MG63 (cell line): ENCODE measurements around the gene PAEP. TPM values are rescaled to one million over a fixed set of nuclear protein-coding genes. Genes with fewer than 3 reads are reported as not detected.

Experiments
- DNase-seq: peaks from one replicate; pipeline ENCODE4 v3.0.0-alpha.2; 2020
- H3K27me3 ChIP-seq: fragments of 250-450 bp; sonication (Bioruptor Pico); 2 replicates; pipeline ENCODE4 v1.5.1; 2020; ENCODE audit warnings: mild to moderate bottlenecking, moderate library complexity
- H3K36me3 ChIP-seq: fragments of 250-450 bp; sonication (Bioruptor Pico); 2 replicates; pipeline ENCODE4 v1.5.1; 2020; ENCODE audit warnings: mild to moderate bottlenecking, moderate library complexity
- H3K4me3 ChIP-seq: fragments of 250-450 bp; sonication (Bioruptor Pico); 2 replicates; pipeline ENCODE4 v1.5.1; 2020; ENCODE audit warnings: mild to moderate bottlenecking, moderate library complexity
- H3K9me3 ChIP-seq: fragments of 250-450 bp; sonication (Bioruptor Pico); 2 replicates; pipeline ENCODE4 v1.5.1; 2020; ENCODE audit warnings: mild to moderate bottlenecking, moderate library complexity
- total RNA-seq: library from RNA; depleted of rRNA; stranded (reverse); fragments of >200 nt; shearing (Covaris generic); gene quantifications from 2 replicates; pipeline ENCODE4 v1.2.3, GENCODE V29; 2014; ENCODE audit warnings: low replicate concordance

Gene PAEP
- total RNA-seq, 1 experiment from 2014 or later: not detected

- H3K4me3 ChIP-seq: no peak overlapping the region
- DNase-seq: no peak
- no peaks in the 10 kb centered on the region for H3K9me3 ChIP-seq
- no peaks in the 10 kb centered on the region for H3K36me3 ChIP-seq
- no peaks in the 10 kb centered on the region for H3K27me3 ChIP-seq
These were observed 1.5 kb downstream of the PAEP start for GRCh38 chr9:135563039-135563476.

DNA sequence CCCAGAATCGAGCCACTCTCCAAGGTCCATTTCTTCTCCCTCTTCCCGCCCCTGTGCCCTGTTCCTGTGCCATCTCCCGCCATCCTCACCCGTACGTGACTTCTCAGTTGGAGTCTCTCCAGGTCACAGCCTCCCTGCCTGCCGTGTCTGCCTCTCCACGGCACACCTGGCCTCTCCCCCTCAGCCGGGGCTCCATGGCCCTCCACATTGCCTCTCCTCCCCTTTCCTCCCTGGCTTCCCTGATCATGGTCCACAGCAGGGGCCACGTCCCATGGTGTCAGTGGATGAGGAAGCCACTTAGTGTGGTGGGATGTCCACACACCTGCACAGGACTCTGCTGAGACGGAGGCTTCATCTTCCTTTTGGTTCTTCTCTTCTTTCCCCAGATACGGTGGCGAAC, 2.3 kb downstream of the PAEP start:
- Histone ChIP-seq H3K27me3 (no peaks in the 10 kb centered on the region), H3K9me3 (no peaks in the 10 kb centered on the region), H3K4me3 (no peak overlapping the region), H3K36me3 (no peaks in the 10 kb centered on the region)
- no peak for DNase-seq

GRCh38 chr9:135565141-135565628, 3.6 kb downstream of the PAEP start:
- Histone ChIP-seq H3K36me3 (no peaks in the 10 kb centered on the region), H3K27me3 (no peaks in the 10 kb centered on the region), H3K9me3 (peaks cover 5% of the 10 kb centered on the region), H3K4me3 (no peak overlapping the region)
- no peak for DNase-seq

GRCh38 chr9:135565636-135566035, 4.1 kb downstream of the PAEP start:
- Histone ChIP-seq H3K4me3 (no peak overlapping the region), H3K36me3 (no peaks in the 10 kb centered on the region), H3K27me3 (no peaks in the 10 kb centered on the region), H3K9me3 (peaks cover 5% of the 10 kb centered on the region)
- DNase-seq: no peak

DNA sequence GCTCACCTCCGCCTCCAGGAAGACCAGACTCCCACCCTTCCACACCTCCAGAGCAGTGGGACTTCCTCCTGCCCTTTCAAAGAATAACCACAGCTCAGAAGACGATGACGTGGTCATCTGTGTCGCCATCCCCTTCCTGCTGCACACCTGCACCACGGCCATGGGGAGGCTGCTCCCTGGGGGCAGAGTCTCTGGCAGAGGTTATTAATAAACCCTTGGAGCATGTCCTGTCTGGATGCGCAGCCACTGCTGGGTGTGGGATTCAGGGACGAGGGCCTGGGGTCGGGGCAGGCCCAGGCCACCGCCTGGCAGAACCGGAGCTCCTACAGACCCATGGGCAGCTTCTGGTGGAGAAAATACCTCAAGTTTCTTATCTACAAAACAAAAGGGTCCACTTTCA, 5.0 kb downstream of the PAEP start:
- no peak overlapping the region for H3K4me3 ChIP-seq
- DNase-seq: no peak
- no peaks in the 10 kb centered on the region for H3K27me3 ChIP-seq
- peaks cover 5% of the 10 kb centered on the region for H3K9me3 ChIP-seq
- H3K36me3 ChIP-seq: no peaks in the 10 kb centered on the region

DNA sequence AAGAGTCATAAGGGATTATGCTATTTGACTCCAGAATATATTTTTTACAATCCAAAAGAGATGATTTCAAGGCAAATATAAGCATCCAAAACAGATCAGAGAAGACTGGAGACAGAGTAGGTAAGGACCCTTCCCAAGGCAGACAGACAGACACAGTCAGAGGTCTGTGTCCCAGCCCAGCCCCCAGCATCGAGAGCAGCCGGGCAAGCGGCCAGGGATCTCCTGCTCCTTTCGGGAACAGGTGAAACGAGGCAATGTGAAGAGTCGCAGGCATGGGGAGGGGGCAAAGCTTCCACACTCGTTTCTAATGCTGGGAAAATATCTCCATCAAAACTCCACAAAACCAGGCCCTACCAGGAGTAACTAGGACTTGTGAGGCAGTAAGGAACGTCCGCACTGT, 5.8 kb downstream of the PAEP start:
- peaks cover 5% of the 10 kb centered on the region for H3K9me3 ChIP-seq
- no peaks in the 10 kb centered on the region for H3K36me3 ChIP-seq
- no peak overlapping the region for H3K4me3 ChIP-seq
- no peak for DNase-seq
- H3K27me3 ChIP-seq: no peaks in the 10 kb centered on the region

DNA sequence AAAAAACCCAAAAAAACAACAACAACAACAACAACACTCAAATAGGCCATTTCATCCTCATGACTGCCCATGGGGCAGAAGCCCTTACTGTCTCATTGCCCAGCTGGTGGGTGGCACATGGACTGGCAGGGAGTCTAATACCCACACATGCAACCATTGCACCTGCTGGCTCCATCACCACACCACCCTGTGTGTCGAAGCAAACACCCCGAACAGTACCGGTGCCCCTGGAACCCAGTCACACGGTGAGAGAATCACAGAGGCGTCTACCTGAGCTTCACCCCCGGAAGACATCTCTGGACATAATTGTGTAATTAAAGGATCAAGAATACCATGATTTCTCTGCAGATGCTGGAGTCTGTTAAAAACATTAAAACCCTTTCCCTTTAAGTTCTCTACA, 6.5 kb downstream of the PAEP start:
- no peak for DNase-seq
- Histone ChIP-seq H3K4me3 (no peak overlapping the region), H3K36me3 (no peaks in the 10 kb centered on the region), H3K27me3 (no peaks in the 10 kb centered on the region), H3K9me3 (peaks cover 5% of the 10 kb centered on the region)

- Histone ChIP-seq H3K27me3 (no peaks in the 10 kb centered on the region), H3K4me3 (no peak overlapping the region), H3K9me3 (peaks cover 5% of the 10 kb centered on the region), H3K36me3 (no peaks in the 10 kb centered on the region)
- DNase-seq: no peak
These were observed 8.9 kb downstream of the PAEP start for GRCh38 chr9:135570456-135570855.

DNA sequence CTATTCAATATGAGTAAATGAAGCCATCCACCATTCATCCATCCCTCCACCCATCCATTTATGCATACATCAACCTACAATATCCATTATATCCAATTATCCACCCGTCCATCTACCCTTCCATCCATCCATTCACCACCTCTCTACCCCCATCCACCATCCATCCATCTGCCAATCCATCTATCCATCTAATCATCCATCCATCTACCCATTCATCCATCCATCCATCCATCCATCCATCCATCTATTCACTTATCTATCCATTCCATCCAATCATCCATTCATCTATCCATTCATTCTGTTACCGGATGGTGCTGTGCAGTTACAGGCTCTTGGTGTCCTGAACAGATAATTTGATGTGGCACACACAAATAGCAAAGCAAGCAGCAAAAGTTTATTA, 10.7 kb downstream of the PAEP start:
- DNase-seq: no peak
- Histone ChIP-seq H3K36me3 (no peaks in the 10 kb centered on the region), H3K9me3 (peaks cover 5% of the 10 kb centered on the region), H3K27me3 (no peaks in the 10 kb centered on the region), H3K4me3 (no peak overlapping the region)

DNA sequence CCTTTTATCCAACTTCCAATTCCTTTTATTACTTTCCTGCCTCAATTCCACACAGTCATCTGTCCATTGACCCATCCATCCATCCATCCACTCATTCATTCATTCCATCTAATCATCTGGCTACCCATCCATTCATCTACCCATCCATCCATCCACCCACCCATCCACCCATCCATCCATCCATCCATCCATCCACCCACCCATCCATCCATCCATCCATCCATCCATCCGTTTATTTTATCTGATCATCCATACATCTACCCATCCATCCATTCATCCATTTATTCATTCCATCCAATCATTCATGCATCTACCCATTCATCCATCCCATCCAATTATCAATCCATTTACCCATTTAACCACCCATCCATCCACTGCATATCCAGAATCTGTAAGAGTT, 11.6 kb downstream of the PAEP start:
- Histone ChIP-seq H3K36me3 (no peaks in the 10 kb centered on the region), H3K9me3 (peaks cover 5% of the 10 kb centered on the region), H3K4me3 (no peak overlapping the region), H3K27me3 (no peaks in the 10 kb centered on the region)
- no peak for DNase-seq

DNA sequence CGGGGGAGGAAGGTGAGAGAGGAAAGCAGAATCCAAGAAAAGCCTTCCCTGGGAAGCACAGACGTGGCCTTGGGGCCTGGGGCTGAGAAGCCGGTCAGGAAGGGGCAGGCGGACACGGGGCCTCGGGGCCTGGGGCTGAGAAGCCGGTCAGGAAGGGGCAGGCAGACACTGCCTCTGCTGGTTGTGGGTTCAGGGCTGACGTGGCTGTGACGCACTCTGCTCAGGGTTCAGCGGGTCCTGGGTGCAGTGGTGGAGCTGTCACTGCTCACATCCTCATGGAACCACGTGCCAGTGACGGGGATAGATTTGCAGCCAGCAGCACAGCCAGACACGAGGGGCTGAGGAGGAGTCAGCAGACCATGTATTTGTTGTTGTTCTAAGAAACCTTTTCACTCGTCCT, 12.8 kb downstream of the PAEP start:
- H3K9me3 ChIP-seq: peaks cover 2% of the 10 kb centered on the region; the same call in 1 of the 2 replicates

DNA sequence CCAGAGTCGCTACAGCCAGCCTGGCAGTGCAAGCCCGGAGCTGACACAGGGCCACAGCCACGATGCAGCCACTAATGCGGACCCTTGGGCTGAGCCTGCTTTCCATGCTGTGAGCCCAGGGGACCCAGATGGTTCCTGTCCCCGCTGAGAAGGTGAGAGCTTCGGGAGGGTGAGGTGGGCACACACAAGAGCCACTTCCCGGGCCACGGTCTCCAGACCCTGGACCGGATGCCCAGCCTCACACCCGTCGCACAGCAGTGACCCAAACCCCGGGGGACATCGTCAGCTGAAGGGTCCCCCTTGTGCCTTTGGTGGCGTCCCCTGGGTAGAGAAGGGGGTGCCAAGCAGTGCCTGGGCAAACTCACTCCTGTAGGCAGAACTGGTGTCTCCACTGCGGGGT, 13.4 kb downstream of the PAEP start:
- no peak for DNase-seq
- H3K4me3 ChIP-seq: no peak overlapping the region
- no peaks in the 10 kb centered on the region for H3K27me3 ChIP-seq
- H3K9me3 ChIP-seq: no peaks in the 10 kb centered on the region
- no peaks in the 10 kb centered on the region for H3K36me3 ChIP-seq

More for the DNA sequence above, 12.8 kb downstream of the PAEP start:
- H3K27me3 ChIP-seq: no peaks in the 10 kb centered on the region
- DNase-seq: no peak
- H3K4me3 ChIP-seq: no peak overlapping the region
- no peaks in the 10 kb centered on the region for H3K36me3 ChIP-seq

GRCh38 chr9:135575995-135576631, 14.6 kb downstream of the PAEP start:
- H3K27me3 ChIP-seq: no peaks in the 10 kb centered on the region
- H3K9me3 ChIP-seq: no peaks in the 10 kb centered on the region
- DNase-seq: no peak
- H3K36me3 ChIP-seq: no peaks in the 10 kb centered on the region
- no peak overlapping the region for H3K4me3 ChIP-seq

GRCh38 chr9:135577256-135577655, 15.7 kb downstream of the PAEP start:
- DNase-seq: no peak
- H3K9me3 ChIP-seq: no peaks in the 10 kb centered on the region

GRCh38 chr9:135579356-135579755, 17.8 kb downstream of the PAEP start:
- Histone ChIP-seq H3K4me3 (no peak overlapping the region), H3K36me3 (no peaks in the 10 kb centered on the region), H3K27me3 (no peaks in the 10 kb centered on the region), H3K9me3 (no peaks in the 10 kb centered on the region)
- DNase-seq: no peak

More at GRCh38 chr9:135577256-135577655, 15.7 kb downstream of the PAEP start:
- H3K36me3 ChIP-seq: no peaks in the 10 kb centered on the region
- no peak overlapping the region for H3K4me3 ChIP-seq
- no peaks in the 10 kb centered on the region for H3K27me3 ChIP-seq

DNA sequence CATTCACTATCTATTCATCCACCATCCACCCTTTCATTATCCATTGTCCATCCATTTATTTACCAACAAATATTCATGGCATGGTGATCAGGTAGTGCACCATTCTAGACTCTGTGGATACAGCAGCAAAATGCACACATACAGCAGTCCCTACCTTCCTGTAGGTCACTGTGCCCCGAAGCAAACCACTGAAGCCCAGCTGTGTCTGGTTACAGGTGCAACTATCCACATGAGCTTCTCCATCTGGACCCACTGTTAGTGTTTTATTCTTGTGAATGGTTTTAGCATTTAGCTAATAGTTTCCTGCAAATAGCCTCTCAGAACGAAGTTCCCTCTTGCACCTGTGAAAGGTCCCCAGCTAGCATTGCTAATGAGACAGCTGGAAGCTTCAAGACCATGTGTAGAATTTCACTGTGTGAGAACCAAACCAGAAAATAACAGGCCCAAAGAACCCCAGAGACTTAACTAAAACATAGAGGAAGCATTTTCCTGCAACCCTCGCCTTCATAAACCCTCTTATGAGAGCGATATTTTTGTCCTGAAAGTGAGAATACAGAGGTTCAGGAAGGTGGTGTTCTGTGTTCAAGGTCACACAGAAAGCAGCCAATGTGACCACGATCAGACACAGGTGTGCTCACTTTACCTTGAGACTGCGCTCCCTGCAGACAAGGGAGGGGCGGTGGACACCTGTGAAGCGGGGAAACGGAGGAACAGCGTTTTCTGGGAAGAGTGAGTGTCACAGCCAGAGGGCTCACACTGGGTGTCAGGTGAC, 18.5 kb downstream of the PAEP start:
- Histone ChIP-seq H3K4me3 (no peak overlapping the region), H3K9me3 (no peaks in the 10 kb centered on the region), H3K27me3 (no peaks in the 10 kb centered on the region), H3K36me3 (no peaks in the 10 kb centered on the region)
- no peak for DNase-seq

- no peak for DNase-seq
- Histone ChIP-seq H3K9me3 (no peaks in the 10 kb centered on the region), H3K36me3 (no peaks in the 10 kb centered on the region), H3K4me3 (no peak overlapping the region), H3K27me3 (no peaks in the 10 kb centered on the region)
These were observed 19.3 kb downstream of the PAEP start for GRCh38 chr9:135580664-135581380.
